Central memory CD8-positive, alpha-beta T cell (primary cell): Measurements from ENCODE around the gene CATSPERZ.

Experiments used
- ATAC-seq: fragments of 150-1000 bp; cut with Tn5 transposase; replicated peaks from 2 replicates; pipeline ENCODE4 v1.10.0; 2022; ENCODE audit warnings: mild to moderate bottlenecking, moderate FRiP score, moderate number of reproducible peaks; ENCODE audit not compliant: poor library complexity, severe bottlenecking; ENCODE audit errors: extremely low read depth
- DNase-seq, 2 donors: peaks; one replicate each; pipeline ENCODE4 v3.0.0; 2021; ENCODE audit warnings: low spot score in 2 of 2
- H3K27ac Mint-ChIP-seq: one replicate; pipeline ENCODE4 v1.8.0; 2022; ENCODE audit warnings: low read depth, mild to moderate bottlenecking, moderate library complexity, mixed read lengths
- H3K27me3 Mint-ChIP-seq: one replicate; pipeline ENCODE4 v1.8.0; 2022; ENCODE audit warnings: mixed read lengths
- H3K36me3 Mint-ChIP-seq: one replicate; pipeline ENCODE4 v1.8.0; 2022; ENCODE audit warnings: mild to moderate bottlenecking, moderate library complexity, mixed read lengths; ENCODE audit not compliant: insufficient read depth
- H3K4me1 Mint-ChIP-seq: one replicate; pipeline ENCODE4 v1.8.0; 2022; ENCODE audit warnings: mixed read lengths
- H3K4me3 Mint-ChIP-seq: one replicate; pipeline ENCODE4 v1.8.0; 2022; ENCODE audit warnings: mild to moderate bottlenecking, moderate library complexity, mixed read lengths
- H3K9me3 Mint-ChIP-seq: one replicate; pipeline ENCODE4 v1.8.0; 2022; ENCODE audit warnings: mixed read lengths

The CATSPERZ gene

GRCh38 chr11:64341851-64342791 lies 42.0 kb downstream of the CATSPERZ start:
- Mint-ChIP-seq H3K4me1 (peaks cover 41% of the 10 kb centered on the region), H3K9me3 (no peaks in the 10 kb centered on the region), H3K27ac (peak overlapping the region; percentile 19), H3K4me3 (peak overlapping the region; percentile 87), H3K36me3 (peaks cover 21% of the 10 kb centered on the region), H3K27me3 (no peaks in the 10 kb centered on the region)
- DNase-seq = peak; percentile 90 to 95
- ATAC-seq = peak; percentile 38

- Mint-ChIP-seq H3K27me3 (no peaks in the 10 kb centered on the region), H3K4me1 (peaks cover 44% of the 10 kb centered on the region), H3K36me3 (peaks cover 23% of the 10 kb centered on the region), H3K4me3 (peak overlapping the region; percentile 87), H3K27ac (peak overlapping the region; percentile 19), H3K9me3 (no peaks in the 10 kb centered on the region)
- DNase-seq (no peak), ATAC-seq (no peak)
Observed at GRCh38 chr11:64342869-64343745, 42.9 kb downstream of the CATSPERZ start.

- H3K4me3 Mint-ChIP-seq = no peak overlapping the region
- H3K9me3 Mint-ChIP-seq = no peaks in the 10 kb centered on the region
- DNase-seq (no peak), ATAC-seq (no peak)
- H3K27ac Mint-ChIP-seq = no peak overlapping the region
- H3K27me3 Mint-ChIP-seq = no peaks in the 10 kb centered on the region
- H3K36me3 Mint-ChIP-seq = peaks cover 21% of the 10 kb centered on the region
- peaks cover 43% of the 10 kb centered on the region for H3K4me1 Mint-ChIP-seq
Observed at GRCh38 chr11:64343767-64344559, 43.8 kb downstream of the CATSPERZ start.

- no peak overlapping the region for H3K4me3 Mint-ChIP-seq
- H3K36me3 Mint-ChIP-seq = peaks cover 23% of the 10 kb centered on the region
- H3K27ac Mint-ChIP-seq = no peak overlapping the region
- DNase-seq (no peak), ATAC-seq (no peak)
- no peaks in the 10 kb centered on the region for H3K9me3 Mint-ChIP-seq
- H3K27me3 Mint-ChIP-seq = no peaks in the 10 kb centered on the region
- peaks cover 35% of the 10 kb centered on the region for H3K4me1 Mint-ChIP-seq
Observed at GRCh38 chr11:64344787-64345186, 44.6 kb downstream of the CATSPERZ start.

- Mint-ChIP-seq H3K9me3 (no peaks in the 10 kb centered on the region), H3K4me1 (peaks cover 21% of the 10 kb centered on the region), H3K36me3 (peaks cover 21% of the 10 kb centered on the region), H3K4me3 (no peak overlapping the region), H3K27me3 (no peaks in the 10 kb centered on the region), H3K27ac (no peak overlapping the region)
- DNase-seq = no peak
- ATAC-seq = no peak
Observed at GRCh38 chr11:64347193-64347867, 47.2 kb downstream of the CATSPERZ start.

- H3K27ac Mint-ChIP-seq = no peak overlapping the region
- H3K27me3 Mint-ChIP-seq = no peaks in the 10 kb centered on the region
- no peak overlapping the region for H3K4me3 Mint-ChIP-seq
- peaks cover 21% of the 10 kb centered on the region for H3K4me1 Mint-ChIP-seq
- ATAC-seq (no peak), DNase-seq (no peak)
- H3K9me3 Mint-ChIP-seq = no peaks in the 10 kb centered on the region
- H3K36me3 Mint-ChIP-seq = peaks cover 18% of the 10 kb centered on the region
Observed at GRCh38 chr11:64348383-64349024, 48.3 kb downstream of the CATSPERZ start.

- no peaks in the 10 kb centered on the region for H3K9me3 Mint-ChIP-seq
- no peaks in the 10 kb centered on the region for H3K27me3 Mint-ChIP-seq
- no peak overlapping the region for H3K4me3 Mint-ChIP-seq
- DNase-seq (no peak), ATAC-seq (no peak)
- peaks cover 18% of the 10 kb centered on the region for H3K36me3 Mint-ChIP-seq
- H3K27ac Mint-ChIP-seq = no peak overlapping the region
- peaks cover 21% of the 10 kb centered on the region for H3K4me1 Mint-ChIP-seq
Observed at GRCh38 chr11:64349025-64349387, 48.8 kb downstream of the CATSPERZ start.

GRCh38 chr11:64349404-64349803 lies 49.2 kb downstream of the CATSPERZ start:
- peaks cover 21% of the 10 kb centered on the region for H3K4me1 Mint-ChIP-seq
- peaks cover 18% of the 10 kb centered on the region for H3K36me3 Mint-ChIP-seq
- ATAC-seq (no peak), DNase-seq (no peak)
- no peaks in the 10 kb centered on the region for H3K9me3 Mint-ChIP-seq
- no peak overlapping the region for H3K4me3 Mint-ChIP-seq
- no peaks in the 10 kb centered on the region for H3K27me3 Mint-ChIP-seq
- H3K27ac Mint-ChIP-seq = no peak overlapping the region

- Mint-ChIP-seq H3K9me3 (no peaks in the 10 kb centered on the region), H3K36me3 (peaks cover 14% of the 10 kb centered on the region), H3K4me1 (peaks cover 11% of the 10 kb centered on the region), H3K4me3 (no peak overlapping the region), H3K27ac (no peak overlapping the region), H3K27me3 (no peaks in the 10 kb centered on the region)
- no peak for DNase-seq
- ATAC-seq = no peak
Observed at GRCh38 chr11:64351136-64351631, 51.0 kb downstream of the CATSPERZ start.

GRCh38 chr11:64352099-64352994 lies 52.2 kb downstream of the CATSPERZ start:
- no peak overlapping the region for H3K27ac Mint-ChIP-seq
- no peak for DNase-seq
- peaks cover 13% of the 10 kb centered on the region for H3K4me1 Mint-ChIP-seq
- H3K4me3 Mint-ChIP-seq = no peak overlapping the region
- no peaks in the 10 kb centered on the region for H3K27me3 Mint-ChIP-seq
- ATAC-seq = no peak
- no peaks in the 10 kb centered on the region for H3K9me3 Mint-ChIP-seq
- peaks cover 11% of the 10 kb centered on the region for H3K36me3 Mint-ChIP-seq
